Peyer's patch (tissue), 4 donors: Measurements from ENCODE around the gene MYMX.

ENCODE experiments used
- POLR2A ChIP-seq, 2 donors: fragments of 450-650 bp; IDR thresholded peaks; one replicate each; pipeline ENCODE4 v1.5.1; 2017; ENCODE audit warnings: antibody characterized with exemption in 2 of 2, mild to moderate bottlenecking in 2 of 2, moderate library complexity in 2 of 2
- TF ChIP-seq, protein P1 (sequence below), 6 experiments: fragments of 450-650 bp in 4 of 6; fragments of 200-600 bp in 2 of 6; sonication (generic) in 1 of 6; IDR thresholded peaks; one replicate each; pipeline ENCODE4 v1.5.1; 2017 to 2019; ENCODE audit warnings: antibody characterized with exemption in 6 of 6, mild to moderate bottlenecking in 3 of 6, moderate library complexity in 1 of 6

DNA sequence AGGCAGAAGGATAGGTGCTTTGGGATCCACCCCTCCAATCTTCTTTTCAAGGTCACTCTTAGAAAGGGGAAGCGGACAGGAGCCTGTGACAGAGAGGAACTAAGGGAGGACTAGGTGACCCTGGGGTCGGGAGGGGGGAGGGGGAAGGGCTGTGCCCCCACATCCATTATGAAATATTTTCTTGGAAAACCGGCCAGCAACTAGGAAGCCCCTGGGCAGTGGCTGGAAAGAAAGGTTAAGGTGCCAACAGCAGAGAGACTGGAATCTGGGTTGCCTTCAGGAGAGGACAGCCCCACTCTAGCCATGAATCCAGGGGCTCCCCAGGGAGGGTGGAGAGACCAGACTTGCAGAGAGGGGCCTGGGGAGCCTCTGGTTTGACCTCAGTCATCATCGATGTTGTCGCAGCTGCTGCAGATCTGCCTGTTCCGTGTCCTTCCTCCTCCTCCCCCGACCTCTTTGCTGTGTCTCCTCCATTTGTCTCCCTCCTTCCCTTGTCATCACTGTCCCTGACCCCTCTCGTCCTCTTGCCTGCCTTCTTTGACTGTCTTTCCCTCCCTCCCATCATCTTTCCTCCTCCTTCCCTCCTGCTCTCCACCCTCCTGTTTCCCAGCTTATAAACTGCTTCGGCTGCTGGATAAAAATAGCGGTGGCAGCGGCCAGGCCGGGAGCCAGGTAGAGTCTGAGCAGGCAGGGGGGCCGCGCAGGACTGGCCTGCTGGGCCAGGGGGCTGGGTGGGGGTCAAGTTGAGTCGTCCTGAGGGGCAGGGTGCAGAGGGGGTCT is 9.8 kb downstream of the MYMX start:
- TF ChIP-seq, protein P1, sequence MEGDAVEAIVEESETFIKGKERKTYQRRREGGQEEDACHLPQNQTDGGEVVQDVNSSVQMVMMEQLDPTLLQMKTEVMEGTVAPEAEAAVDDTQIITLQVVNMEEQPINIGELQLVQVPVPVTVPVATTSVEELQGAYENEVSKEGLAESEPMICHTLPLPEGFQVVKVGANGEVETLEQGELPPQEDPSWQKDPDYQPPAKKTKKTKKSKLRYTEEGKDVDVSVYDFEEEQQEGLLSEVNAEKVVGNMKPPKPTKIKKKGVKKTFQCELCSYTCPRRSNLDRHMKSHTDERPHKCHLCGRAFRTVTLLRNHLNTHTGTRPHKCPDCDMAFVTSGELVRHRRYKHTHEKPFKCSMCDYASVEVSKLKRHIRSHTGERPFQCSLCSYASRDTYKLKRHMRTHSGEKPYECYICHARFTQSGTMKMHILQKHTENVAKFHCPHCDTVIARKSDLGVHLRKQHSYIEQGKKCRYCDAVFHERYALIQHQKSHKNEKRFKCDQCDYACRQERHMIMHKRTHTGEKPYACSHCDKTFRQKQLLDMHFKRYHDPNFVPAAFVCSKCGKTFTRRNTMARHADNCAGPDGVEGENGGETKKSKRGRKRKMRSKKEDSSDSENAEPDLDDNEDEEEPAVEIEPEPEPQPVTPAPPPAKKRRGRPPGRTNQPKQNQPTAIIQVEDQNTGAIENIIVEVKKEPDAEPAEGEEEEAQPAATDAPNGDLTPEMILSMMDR (IDR thresholded peaks at IDR 0.05) = no peak
- no peak for TF ChIP-seq POLR2A (IDR thresholded peaks at IDR 0.05)
